ENCODE measurements around the gene UBE2Z.
A peak's percentile ranks its signal among the peaks of the same experiment; 100 is the strongest.
"Not testable (repeated sequence)": the region's sequence is repeated elsewhere in the genome, so short reads cannot be mapped to it uniquely, and the experiment has no call there.

The UBE2Z gene

GRCh38 chr17:48871551-48872351 is 36.5 kb upstream of the UBE2Z start:
- in situ Hi-C loops (cut with MboI; ENCODE audit: low sequenced_read_pairs, unreplicated experiment) = no loop called here
- TF ChIP-seq, protein P1, sequence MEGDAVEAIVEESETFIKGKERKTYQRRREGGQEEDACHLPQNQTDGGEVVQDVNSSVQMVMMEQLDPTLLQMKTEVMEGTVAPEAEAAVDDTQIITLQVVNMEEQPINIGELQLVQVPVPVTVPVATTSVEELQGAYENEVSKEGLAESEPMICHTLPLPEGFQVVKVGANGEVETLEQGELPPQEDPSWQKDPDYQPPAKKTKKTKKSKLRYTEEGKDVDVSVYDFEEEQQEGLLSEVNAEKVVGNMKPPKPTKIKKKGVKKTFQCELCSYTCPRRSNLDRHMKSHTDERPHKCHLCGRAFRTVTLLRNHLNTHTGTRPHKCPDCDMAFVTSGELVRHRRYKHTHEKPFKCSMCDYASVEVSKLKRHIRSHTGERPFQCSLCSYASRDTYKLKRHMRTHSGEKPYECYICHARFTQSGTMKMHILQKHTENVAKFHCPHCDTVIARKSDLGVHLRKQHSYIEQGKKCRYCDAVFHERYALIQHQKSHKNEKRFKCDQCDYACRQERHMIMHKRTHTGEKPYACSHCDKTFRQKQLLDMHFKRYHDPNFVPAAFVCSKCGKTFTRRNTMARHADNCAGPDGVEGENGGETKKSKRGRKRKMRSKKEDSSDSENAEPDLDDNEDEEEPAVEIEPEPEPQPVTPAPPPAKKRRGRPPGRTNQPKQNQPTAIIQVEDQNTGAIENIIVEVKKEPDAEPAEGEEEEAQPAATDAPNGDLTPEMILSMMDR (IDR thresholded peaks at IDR 0.05; ENCODE audit: borderline replicate concordance, control extremely low read depth, extremely low read depth, insufficient read depth, missing control alignments) = no peak
- no peak for DNase-seq (ENCODE audit: low spot score)

- DNase-seq (ENCODE audit: low spot score); in situ Hi-C loops (cut with MboI; ENCODE audit: low sequenced_read_pairs, unreplicated experiment): not testable (repeated sequence)
These were observed 35.8 kb upstream of the UBE2Z start for GRCh38 chr17:48872409-48872808.

DNA sequence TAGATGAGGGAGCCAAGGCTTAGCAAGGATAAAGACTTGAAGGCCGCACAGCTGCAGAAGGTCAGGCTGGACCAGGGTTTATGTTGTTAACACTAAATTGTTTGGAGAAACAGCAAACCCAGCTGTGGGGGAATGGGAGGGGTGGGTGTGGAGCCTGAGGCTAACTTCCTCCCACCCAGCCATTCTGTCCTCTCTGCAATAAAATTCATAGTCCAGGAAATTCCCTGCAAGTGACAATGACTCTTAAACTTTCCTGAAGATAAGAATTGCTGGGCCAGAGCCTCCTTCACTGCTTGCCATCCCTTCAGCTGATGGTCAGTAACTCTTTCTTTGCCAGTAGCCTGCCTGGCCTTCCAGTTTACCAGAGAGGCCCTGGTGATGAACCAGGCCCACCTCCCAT is 35.0 kb upstream of the UBE2Z start:
- in situ Hi-C loops (cut with MboI; ENCODE audit: low sequenced_read_pairs, unreplicated experiment) = no loop called here

GRCh38 chr17:48873696-48874443 is 34.3 kb upstream of the UBE2Z start:
- in situ Hi-C loops (cut with MboI; ENCODE audit: low sequenced_read_pairs, unreplicated experiment) = no loop called here
- DNase-seq (ENCODE audit: low spot score) = no peak
- TF ChIP-seq, protein P1 (IDR thresholded peaks at IDR 0.05; ENCODE audit: borderline replicate concordance, control extremely low read depth, extremely low read depth, insufficient read depth, missing control alignments) = no peak

More for the DNA sequence above, 35.0 kb upstream of the UBE2Z start:
- TF ChIP-seq, protein P1 (IDR thresholded peaks at IDR 0.05; ENCODE audit: borderline replicate concordance, control extremely low read depth, extremely low read depth, insufficient read depth, missing control alignments) = no peak
- DNase-seq (ENCODE audit: low spot score) = no peak

GRCh38 chr17:48878920-48879898 is 29.0 kb upstream of the UBE2Z start:
- in situ Hi-C loops (cut with MboI; ENCODE audit: low sequenced_read_pairs, unreplicated experiment) = loop anchor here (5.0 kb wide), 1 partner anchor 77 kb away; no protein-coding TSS in a partner anchor
- peak; percentile 84 for DNase-seq (ENCODE audit: low spot score)

DNA sequence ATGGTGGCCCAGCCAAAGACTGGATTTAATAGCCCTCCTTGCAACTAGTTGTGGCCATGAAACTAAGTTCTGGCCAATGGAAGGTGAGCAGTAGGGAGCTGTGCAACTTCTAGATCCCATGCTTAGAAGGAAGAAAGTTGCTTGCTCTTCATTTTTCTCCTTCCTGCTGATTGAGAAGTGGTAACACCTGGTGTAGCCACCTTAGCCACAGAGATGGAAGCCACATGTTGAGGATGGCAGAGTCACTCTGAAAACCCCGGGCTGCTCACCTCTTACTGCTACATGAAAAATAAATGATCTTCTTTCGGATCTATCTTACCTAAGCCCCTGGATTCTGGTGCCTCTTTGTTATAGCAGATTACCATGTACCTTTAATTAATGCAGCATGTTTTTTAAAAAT is 25.9 kb upstream of the UBE2Z start:
- DNase-seq (ENCODE audit: low spot score) = no peak
- TF ChIP-seq, protein P1 (IDR thresholded peaks at IDR 0.05; ENCODE audit: borderline replicate concordance, control extremely low read depth, extremely low read depth, insufficient read depth, missing control alignments) = no peak
- in situ Hi-C loops (cut with MboI; ENCODE audit: low sequenced_read_pairs, unreplicated experiment) = loop anchor here (5.0 to 10.0 kb wide), 2 partner anchors 150 to 207 kb away; no protein-coding TSS in a partner anchor

More at GRCh38 chr17:48878920-48879898, 29.0 kb upstream of the UBE2Z start:
- TF ChIP-seq, protein P1 (IDR thresholded peaks at IDR 0.05; ENCODE audit: borderline replicate concordance, control extremely low read depth, extremely low read depth, insufficient read depth, missing control alignments) = peak; percentile 83
